Lung (tissue), 12 donors: ENCODE data around the gene VWA3A. TPM values are rescaled to one million over a fixed set of nuclear protein-coding genes. Genes with fewer than 3 reads are reported as not detected.
"Not testable (repeated sequence)": the region's sequence is repeated elsewhere in the genome, so short reads cannot be mapped to it uniquely, and the experiment has no call there.

Source experiments
- ATAC-seq: fragments of 200-7000 bp; cut with Tn5 transposase; one replicate; pipeline ENCODE4 v1.9.1; 2020; ENCODE audit warnings: moderate number of reproducible peaks; ENCODE audit not compliant: insufficient read depth, low FRiP score
- DNase-seq, 3 donors: peaks; one replicate each; pipeline ENCODE4 v3.0.0-alpha.2; 2013 to 2017
- H3K27ac ChIP-seq, 2 donors: one replicate each; pipeline ENCODE4 v1.5.1; 2013; ENCODE audit warnings: mild to moderate bottlenecking in 2 of 2, moderate library complexity in 2 of 2, control low read depth in 1 of 2, inconsistent platforms in 1 of 2, low read depth in 1 of 2, low read length in 1 of 2
- H3K27me3 ChIP-seq, 3 donors: one replicate each; pipeline ENCODE4 v1.5.1; 2013; ENCODE audit warnings: low read length in 2 of 3; ENCODE audit not compliant: control insufficient read depth in 3 of 3, insufficient read depth in 3 of 3
- H3K36me3 ChIP-seq, 4 donors: one replicate each; pipeline ENCODE4 v1.5.1; 2013; ENCODE audit warnings: low read length in 4 of 4, mild to moderate bottlenecking in 1 of 4, moderate library complexity in 1 of 4; ENCODE audit not compliant: control insufficient read depth in 4 of 4, insufficient read depth in 4 of 4
- H3K4me1 ChIP-seq, 5 donors: one replicate each; pipeline ENCODE4 v1.5.1; 2013; ENCODE audit warnings: low read length in 5 of 5, mild to moderate bottlenecking in 2 of 5, moderate library complexity in 1 of 5; ENCODE audit not compliant: control insufficient read depth in 5 of 5, insufficient read depth in 5 of 5
- H3K4me3 ChIP-seq: one replicate; pipeline ENCODE4 v1.5.1; 2013; ENCODE audit warnings: mild to moderate bottlenecking, control low read depth, moderate library complexity
- H3K9ac ChIP-seq, 2 donors: one replicate each; pipeline ENCODE4 v1.5.1; 2013; ENCODE audit warnings: low read length in 2 of 2, control low read depth in 1 of 2; ENCODE audit not compliant: insufficient read depth in 1 of 2
- H3K9me3 ChIP-seq, 4 donors: one replicate each; pipeline ENCODE4 v1.5.1; 2013; ENCODE audit warnings: low read length in 3 of 4, mild to moderate bottlenecking in 1 of 4, moderate library complexity in 1 of 4; ENCODE audit not compliant: control insufficient read depth in 4 of 4, insufficient read depth in 3 of 4
- WGBS, 2 donors: extraction: QIAGEN DNeasy Blood & Tissue Kit; methylation state at CpG; one replicate each; pipeline ENCODE4 v1.1.7; 2013; 5-methylcytosine and 5-hydroxymethylcytosine counted together
- polyA plus RNA-seq, 2 donors: library from polyadenylated mRNA; stranded (reverse); fragments of 200-250 nt; gene quantifications; one replicate each; pipeline ENCODE4 v1.2.1, GENCODE V29; 2013
- total RNA-seq, 2 donors: library from RNA; depleted of rRNA in 1 of 2; stranded (reverse); fragments of >200 nt in 1 of 2; gene quantifications; one replicate each; pipeline ENCODE4 v1.2.1, GENCODE V29; 2014 to 2021
- TF ChIP-seq, protein P1 (sequence below): IDR thresholded peaks from 2 replicates; pipeline ENCODE4 v1.5.1; 2012; ENCODE audit warnings: mild to moderate bottlenecking; ENCODE audit errors: control extremely low read depth, extremely low read depth
- donor health status: control.
- donor health status: control.
- donor health status: Bipolar disorder and iron deficiency.
- donor health status: healthy.
- donor health status: DM: yes; HTN: yes; CAD: no.

VWA3A gene
- total and polyA plus RNA-seq, 4 donors, result 2.4 to 15.1 (median 8.7) TPM

DNA sequence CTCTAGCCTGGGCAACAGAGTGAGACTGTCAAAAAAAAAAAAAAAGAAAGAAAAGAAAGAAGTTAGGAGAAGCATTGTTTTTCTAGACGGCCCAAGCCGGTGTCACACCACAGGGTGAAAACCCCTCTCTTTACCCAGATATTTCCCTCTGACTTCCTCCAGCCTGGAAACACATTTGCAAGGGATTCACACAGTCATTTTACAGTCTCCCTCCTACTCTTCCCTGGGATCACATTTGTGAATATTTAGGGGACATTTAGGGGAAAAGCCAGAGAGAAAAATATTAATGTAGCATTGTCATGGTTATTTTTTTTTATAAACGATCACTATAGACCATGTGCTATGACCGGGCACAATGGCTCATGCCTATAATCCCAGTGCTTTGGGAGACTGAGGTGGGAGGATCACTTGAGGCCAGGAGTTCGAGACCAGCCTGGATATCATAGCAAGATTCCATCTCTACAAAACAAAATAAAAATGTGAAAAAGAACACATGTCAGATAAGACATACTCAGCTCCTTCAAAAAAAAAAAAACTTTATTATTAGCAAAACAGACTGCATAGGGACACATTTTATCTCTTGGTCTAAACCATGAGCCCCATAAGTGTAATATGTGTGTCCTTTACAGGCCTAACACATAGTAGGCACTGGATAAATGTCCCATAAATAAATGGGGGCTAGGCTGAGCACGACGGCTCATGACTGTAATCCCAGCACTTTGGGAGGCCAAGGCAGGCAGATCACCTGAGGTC is 59.1 kb downstream of the VWA3A start:
- H3K27ac ChIP-seq, result no peak overlapping the region
- peaks cover 0 to 3% (median 0%) of the 10 kb centered on the region in 4 donors for H3K36me3 ChIP-seq
- DNase-seq (no peak), ATAC-seq (no peak)
- WGBS, 2 donors, result 83 to 84% methylated on average over 7 of the region's 7 CpGs
- H3K9ac ChIP-seq, result no peak overlapping the region
- H3K4me1 ChIP-seq, result no peaks in the 10 kb centered on the region
- no peaks in the 10 kb centered on the region for H3K9me3 ChIP-seq
- H3K4me3 ChIP-seq, result no peak overlapping the region
- TF ChIP-seq, protein P1, sequence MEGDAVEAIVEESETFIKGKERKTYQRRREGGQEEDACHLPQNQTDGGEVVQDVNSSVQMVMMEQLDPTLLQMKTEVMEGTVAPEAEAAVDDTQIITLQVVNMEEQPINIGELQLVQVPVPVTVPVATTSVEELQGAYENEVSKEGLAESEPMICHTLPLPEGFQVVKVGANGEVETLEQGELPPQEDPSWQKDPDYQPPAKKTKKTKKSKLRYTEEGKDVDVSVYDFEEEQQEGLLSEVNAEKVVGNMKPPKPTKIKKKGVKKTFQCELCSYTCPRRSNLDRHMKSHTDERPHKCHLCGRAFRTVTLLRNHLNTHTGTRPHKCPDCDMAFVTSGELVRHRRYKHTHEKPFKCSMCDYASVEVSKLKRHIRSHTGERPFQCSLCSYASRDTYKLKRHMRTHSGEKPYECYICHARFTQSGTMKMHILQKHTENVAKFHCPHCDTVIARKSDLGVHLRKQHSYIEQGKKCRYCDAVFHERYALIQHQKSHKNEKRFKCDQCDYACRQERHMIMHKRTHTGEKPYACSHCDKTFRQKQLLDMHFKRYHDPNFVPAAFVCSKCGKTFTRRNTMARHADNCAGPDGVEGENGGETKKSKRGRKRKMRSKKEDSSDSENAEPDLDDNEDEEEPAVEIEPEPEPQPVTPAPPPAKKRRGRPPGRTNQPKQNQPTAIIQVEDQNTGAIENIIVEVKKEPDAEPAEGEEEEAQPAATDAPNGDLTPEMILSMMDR, result no peak
- H3K27me3 ChIP-seq, result peaks cover 0 to 2% (median 0%) of the 10 kb centered on the region in 3 donors

DNA sequence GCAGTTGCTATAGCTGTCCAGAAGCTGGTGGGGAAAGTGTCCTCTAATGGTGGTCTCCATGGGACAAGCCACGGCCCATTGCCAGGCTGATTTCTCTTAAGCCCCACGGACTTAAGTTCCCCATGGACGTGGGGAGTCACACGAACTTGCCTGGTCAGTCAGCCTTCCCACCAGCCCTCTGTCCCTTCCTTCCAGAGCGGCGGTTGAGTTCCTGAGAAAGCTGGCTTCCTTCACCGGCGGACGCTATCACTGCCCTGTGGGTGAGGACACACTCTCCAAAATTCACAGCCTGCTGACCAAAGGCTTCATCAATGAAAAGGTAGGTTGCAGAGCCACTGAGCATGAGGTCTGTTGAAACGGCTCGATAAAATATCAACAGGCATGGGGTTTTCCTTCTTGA is 60.0 kb downstream of the VWA3A start:
- Histone ChIP-seq H3K36me3 (peaks cover 0 to 3% (median 0%) of the 10 kb centered on the region in 4 donors), H3K4me3 (no peak overlapping the region), H3K27ac (no peak overlapping the region), H3K27me3 (peaks cover 0 to 2% (median 0%) of the 10 kb centered on the region in 3 donors), H3K9ac (no peak overlapping the region), H3K4me1 (no peaks in the 10 kb centered on the region), H3K9me3 (no peaks in the 10 kb centered on the region)
- 84 to 85% methylated on average over 11 of the region's 11 CpGs for WGBS, 2 donors
- TF ChIP-seq, protein P1, result no peak
- ATAC-seq (no peak), DNase-seq (no peak)

DNA sequence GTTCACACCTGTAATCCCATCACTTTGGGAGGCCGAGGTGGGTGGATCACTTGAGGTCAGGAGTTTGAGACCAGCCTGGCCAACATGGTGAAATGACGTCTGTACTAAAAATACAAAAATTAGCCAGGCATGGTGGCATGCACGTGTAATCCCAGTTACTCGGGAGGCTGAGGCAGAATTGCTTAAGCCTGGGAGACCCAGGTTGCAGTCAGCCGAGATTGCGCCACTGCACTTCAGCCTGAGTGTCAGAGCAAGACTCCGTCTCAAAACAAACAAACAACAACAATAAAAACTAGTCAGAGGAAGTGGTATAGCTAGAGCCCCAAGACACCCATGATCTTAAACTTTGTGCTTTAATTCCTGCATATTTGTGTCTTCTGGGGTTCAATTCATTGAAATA is 60.7 kb downstream of the VWA3A start:
- 69 to 74% methylated on average over 7 of the region's 7 CpGs for WGBS, 2 donors
- not testable (repeated sequence) for ATAC-seq, H3K9me3 ChIP-seq, H3K27me3 ChIP-seq, DNase-seq, H3K27ac ChIP-seq, H3K36me3 ChIP-seq, H3K4me1 ChIP-seq, H3K4me3 ChIP-seq, H3K9ac ChIP-seq

DNA sequence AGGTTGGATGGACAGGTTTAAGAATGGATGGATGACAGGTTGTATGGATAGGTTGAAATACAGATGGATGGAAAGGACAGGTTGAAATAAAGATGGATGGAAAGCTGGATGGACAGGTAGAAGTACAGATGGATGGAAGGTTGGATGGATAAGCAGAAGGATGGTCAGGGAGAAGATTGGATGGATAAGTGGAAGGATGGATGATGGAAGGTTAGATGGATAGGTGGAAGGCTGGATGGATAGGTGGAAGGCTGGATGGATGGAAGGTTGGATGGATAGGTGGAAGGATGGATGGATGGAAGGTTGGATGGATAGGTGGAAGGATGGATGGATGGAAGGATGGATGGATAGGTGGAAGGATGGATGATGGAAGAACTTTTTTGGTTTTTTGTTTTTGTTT is 69.1 kb downstream of the VWA3A start:
- ATAC-seq (no peak), DNase-seq (no peak)
- TF ChIP-seq, protein P1, result no peak

More for the DNA sequence above, 69.1 kb downstream of the VWA3A start:
- Histone ChIP-seq H3K27ac (no peak overlapping the region), H3K9ac (no peak overlapping the region), H3K4me1 (peaks cover 0 to 5% (median 0%) of the 10 kb centered on the region in 5 donors), H3K4me3 (no peak overlapping the region), H3K9me3 (peaks cover 0 to 4% (median 0%) of the 10 kb centered on the region in 4 donors), H3K27me3 (peaks cover 4 to 15% (median 10%) of the 10 kb centered on the region in 3 donors), H3K36me3 (no peaks in the 10 kb centered on the region)
